Upper lobe of left lung (tissue), 6 donors: ENCODE measurements around the gene MTG2. TPM values are rescaled to one million over a fixed set of nuclear protein-coding genes. Genes with fewer than 3 reads are reported as not detected.
A peak's percentile ranks its signal among the peaks of the same experiment; 100 is the strongest.

ENCODE experiments used
- ATAC-seq, 2 donors: fragments of 200-7000 bp; cut with Tn5 transposase; one replicate each; pipeline ENCODE4 v1.9.1; 2022; ENCODE audit warnings: mild to moderate bottlenecking in 2 of 2, moderate library complexity in 2 of 2; ENCODE audit not compliant: low FRiP score in 2 of 2
- DNase-seq, 2 donors: peaks; one replicate each; pipeline ENCODE4 v3.0.0-alpha.2; 2019 to 2020
- H3K27ac ChIP-seq, 4 donors: fragments of 200-600 bp; sonication (generic); one replicate each; pipeline ENCODE4 v1.5.1; 2016 to 2019
- H3K27me3 ChIP-seq, 4 donors: fragments of 200-600 bp; sonication (generic); one replicate each; pipeline ENCODE4 v1.5.1; 2017 to 2019
- H3K36me3 ChIP-seq, 4 donors: fragments of 200-600 bp; sonication (generic); one replicate each; pipeline ENCODE4 v1.5.1; 2016 to 2019
- H3K4me1 ChIP-seq, 4 donors: fragments of 200-600 bp; sonication (generic); one replicate each; pipeline ENCODE4 v1.5.1; 2018 to 2019
- H3K4me3 ChIP-seq, 4 donors: fragments of 200-600 bp; sonication (generic); one replicate each; pipeline ENCODE4 v1.5.1; 2017 to 2019; ENCODE audit warnings: mild to moderate bottlenecking in 2 of 4, moderate library complexity in 1 of 4
- H3K9me3 ChIP-seq, 4 donors: fragments of 200-600 bp; sonication (generic); one replicate each; pipeline ENCODE4 v1.5.1; 2018 to 2019
- CTCF ChIP-seq, 6 experiments: fragments of 450-650 bp in 4 of 6; fragments of 200-600 bp in 2 of 6; sonication (generic) in 2 of 6; IDR thresholded peaks; one replicate each; pipeline ENCODE4 v1.5.1; 2016 to 2019; ENCODE audit warnings: antibody characterized with exemption in 6 of 6
- EP300 ChIP-seq, 4 donors: sonication (generic); formaldehyde crosslinking; IDR thresholded peaks; one replicate each; pipeline ENCODE4 v1.5.1; 2017; ENCODE audit warnings: antibody characterized with exemption in 4 of 4, control low read depth in 2 of 4
- POLR2A ChIP-seq, 4 donors: fragments of 450-650 bp; IDR thresholded peaks; one replicate each; pipeline ENCODE4 v1.5.1; 2016 to 2017; ENCODE audit warnings: antibody characterized with exemption in 4 of 4, mild to moderate bottlenecking in 2 of 4
- POLR2AphosphoS5 ChIP-seq, 2 donors: sonication (generic); formaldehyde crosslinking; IDR thresholded peaks; one replicate each; pipeline ENCODE4 v1.5.1; 2017; ENCODE audit warnings: antibody characterized with exemption in 2 of 2
- WGBS, 2 donors: methylation state at CpG; one replicate each; pipeline ENCODE4 v1.1.5; 2017 to 2018; 5-methylcytosine and 5-hydroxymethylcytosine counted together
- total RNA-seq, 6 donors: library from RNA; depleted of rRNA in 4 of 6; stranded (reverse); fragments of >200 nt in 4 of 6; gene quantifications; one replicate each; pipeline versions ENCODE4 v1.1.0 to v1.2.1, GENCODE V29; 2016 to 2021
- donor health status: DM: no; HTN: no; CAD: no; lungs with moderate emphysema.
- donor health status: DM: no; HTN: yes; CAD: no; lungs with severe emphysema.

MTG2 gene
- total RNA-seq, 6 donors from 2014 or later, result 28.3 to 42.3 (median 32.0) TPM

- WGBS, 2 donors, result 51% methylated on average over 10 of the region's 10 CpGs; no CpG with 5 or more reads in 1 of the 2 donors
- Histone ChIP-seq H3K27ac (no peak overlapping the region), H3K4me3 (no peak overlapping the region), H3K36me3 (no peaks in the 10 kb centered on the region), H3K27me3 (peaks cover 0 to 3% (median 0%) of the 10 kb centered on the region in 4 donors), H3K9me3 (no peaks in the 10 kb centered on the region), H3K4me1 (no peaks in the 10 kb centered on the region)
- no peak for TF ChIP-seq EP300 (IDR thresholded peaks at IDR 0.05)
- TF ChIP-seq POLR2A (IDR thresholded peaks at IDR 0.05), result no peak
- no peak for TF ChIP-seq POLR2AphosphoS5 (IDR thresholded peaks at IDR 0.05)
- no peak for TF ChIP-seq CTCF (IDR thresholded peaks at IDR 0.05)
- DNase-seq, result peak in 1 of 2 donors; percentile 62
- no peak for ATAC-seq
Measured at GRCh38 chr20:62227591-62227976, 44.8 kb downstream of the MTG2 start.

- Histone ChIP-seq H3K36me3 (no peaks in the 10 kb centered on the region), H3K4me3 (no peak overlapping the region), H3K27ac (no peak overlapping the region), H3K4me1 (no peaks in the 10 kb centered on the region), H3K9me3 (no peaks in the 10 kb centered on the region), H3K27me3 (no peaks in the 10 kb centered on the region)
- ATAC-seq (no peak), DNase-seq (no peak)
- TF ChIP-seq CTCF (IDR thresholded peaks at IDR 0.05) (no peak), POLR2AphosphoS5 (IDR thresholded peaks at IDR 0.05) (no peak), POLR2A (IDR thresholded peaks at IDR 0.05) (no peak), EP300 (IDR thresholded peaks at IDR 0.05) (no peak)
- 38 to 51% methylated on average over 27 to 37 of the region's 37 CpGs for WGBS, 2 donors
Measured at GRCh38 chr20:62227977-62228958, 45.4 kb downstream of the MTG2 start.

GRCh38 chr20:62228982-62229545, 46.2 kb downstream of the MTG2 start:
- H3K36me3 ChIP-seq, result no peaks in the 10 kb centered on the region
- H3K9me3 ChIP-seq, result no peaks in the 10 kb centered on the region
- ATAC-seq (no peak), DNase-seq (no peak)
- no peak overlapping the region for H3K27ac ChIP-seq
- H3K27me3 ChIP-seq, result no peaks in the 10 kb centered on the region
- TF ChIP-seq POLR2AphosphoS5 (IDR thresholded peaks at IDR 0.05) (no peak), EP300 (IDR thresholded peaks at IDR 0.05) (no peak), CTCF (IDR thresholded peaks at IDR 0.05) (no peak), POLR2A (IDR thresholded peaks at IDR 0.05) (no peak)
- 71 to 74% methylated on average over 7 of the region's 7 CpGs for WGBS, 2 donors
- H3K4me3 ChIP-seq, result no peak overlapping the region
- peaks cover 0 to under 1% (median 0%) of the 10 kb centered on the region in 4 donors for H3K4me1 ChIP-seq

- no peaks in the 10 kb centered on the region for H3K27me3 ChIP-seq
- no peaks in the 10 kb centered on the region for H3K9me3 ChIP-seq
- ATAC-seq (no peak), DNase-seq (no peak)
- peaks cover 0 to 6% (median 0%) of the 10 kb centered on the region in 4 donors for H3K4me1 ChIP-seq
- no peak overlapping the region for H3K4me3 ChIP-seq
- WGBS, 2 donors, result 46 to 64% methylated on average over 4 of the region's 4 CpGs
- no peaks in the 10 kb centered on the region for H3K36me3 ChIP-seq
- no peak for TF ChIP-seq EP300 (IDR thresholded peaks at IDR 0.05)
- no peak for TF ChIP-seq POLR2A (IDR thresholded peaks at IDR 0.05)
- no peak for TF ChIP-seq POLR2AphosphoS5 (IDR thresholded peaks at IDR 0.05)
- no peak overlapping the region for H3K27ac ChIP-seq
Measured at GRCh38 chr20:62229667-62230066, 46.8 kb downstream of the MTG2 start.

GRCh38 chr20:62230276-62230675, 47.4 kb downstream of the MTG2 start:
- Histone ChIP-seq H3K27ac (no peak overlapping the region), H3K4me3 (no peak overlapping the region), H3K4me1 (peaks cover 0 to 6% (median 0%) of the 10 kb centered on the region in 4 donors), H3K36me3 (no peaks in the 10 kb centered on the region), H3K27me3 (no peaks in the 10 kb centered on the region), H3K9me3 (no peaks in the 10 kb centered on the region)
- ATAC-seq (no peak), DNase-seq (no peak)
- 94 to 100% methylated on average over 2 of the region's 2 CpGs for WGBS, 2 donors
- TF ChIP-seq EP300 (IDR thresholded peaks at IDR 0.05) (no peak), CTCF (IDR thresholded peaks at IDR 0.05) (no peak), POLR2AphosphoS5 (IDR thresholded peaks at IDR 0.05) (no peak), POLR2A (IDR thresholded peaks at IDR 0.05) (no peak)
